HG03520 (cell line): ENCODE data around the gene LGALS8.
"Not testable (repeated sequence)": the region's sequence is repeated elsewhere in the genome, so short reads cannot be mapped to it uniquely, and the experiment has no call there.

Source experiments
- ATAC-seq: cut with Tn5 transposase; IDR thresholded peaks from one replicate; pipeline ENCODE4 v1.9.1; 2021; ENCODE audit warnings: mild to moderate bottlenecking, moderate library complexity; ENCODE audit not compliant: unreplicated experiment

The LGALS8 gene

DNA sequence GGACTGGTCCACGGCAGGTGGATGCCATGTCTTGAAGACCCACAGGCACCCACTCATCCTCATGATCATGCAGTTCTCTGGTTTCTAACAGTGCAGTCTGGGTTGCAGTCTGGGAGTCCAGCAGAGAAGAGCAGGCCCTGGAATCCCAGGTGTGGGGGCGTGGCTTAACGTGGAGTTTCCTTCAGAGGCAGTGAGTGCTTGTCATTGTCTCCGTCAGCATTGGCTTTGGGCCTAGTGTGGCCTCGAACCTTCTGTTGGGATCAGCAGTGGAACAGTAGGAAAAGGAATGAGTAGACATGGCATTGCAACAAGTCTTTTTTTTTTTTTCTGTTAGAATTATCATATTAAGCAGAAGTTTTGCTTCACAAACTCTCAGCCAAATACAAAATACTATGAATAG lies 12.8 kb downstream of the LGALS8 start:
- ATAC-seq, result no peak

DNA sequence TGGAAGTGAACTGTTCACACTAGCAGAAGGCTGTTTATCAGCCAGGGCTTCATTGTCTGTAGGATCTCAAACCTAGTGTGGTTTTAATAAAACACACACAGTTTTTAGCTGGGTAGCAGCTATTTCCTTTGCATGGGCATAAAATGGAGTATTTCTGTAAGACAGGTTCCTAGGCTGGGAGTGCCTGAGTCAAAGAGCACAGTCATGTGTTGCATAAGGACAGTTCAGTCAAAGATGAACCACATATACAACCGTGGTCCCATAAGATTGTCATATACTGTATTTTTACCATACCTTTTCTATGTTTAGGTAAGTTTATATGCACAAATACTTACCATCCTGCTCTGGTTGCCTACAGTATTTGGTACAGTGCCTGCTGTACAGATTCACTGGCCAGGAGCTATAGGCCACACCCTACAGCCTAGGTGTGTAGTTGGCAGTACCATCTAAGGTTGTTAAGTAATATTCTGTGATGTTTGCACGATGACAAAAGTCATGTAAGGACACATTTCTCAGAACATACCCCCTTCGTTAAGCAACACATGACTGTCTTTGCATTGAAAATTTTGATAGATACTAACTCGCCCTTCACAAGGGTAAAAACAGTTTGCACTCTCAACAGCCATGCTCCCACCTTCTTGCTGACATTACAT lies 17.2 kb downstream of the LGALS8 start:
- ATAC-seq, result no peak

GRCh38 chr1:236541710-236542109 lies 17.9 kb downstream of the LGALS8 start:
- no peak for ATAC-seq

DNA sequence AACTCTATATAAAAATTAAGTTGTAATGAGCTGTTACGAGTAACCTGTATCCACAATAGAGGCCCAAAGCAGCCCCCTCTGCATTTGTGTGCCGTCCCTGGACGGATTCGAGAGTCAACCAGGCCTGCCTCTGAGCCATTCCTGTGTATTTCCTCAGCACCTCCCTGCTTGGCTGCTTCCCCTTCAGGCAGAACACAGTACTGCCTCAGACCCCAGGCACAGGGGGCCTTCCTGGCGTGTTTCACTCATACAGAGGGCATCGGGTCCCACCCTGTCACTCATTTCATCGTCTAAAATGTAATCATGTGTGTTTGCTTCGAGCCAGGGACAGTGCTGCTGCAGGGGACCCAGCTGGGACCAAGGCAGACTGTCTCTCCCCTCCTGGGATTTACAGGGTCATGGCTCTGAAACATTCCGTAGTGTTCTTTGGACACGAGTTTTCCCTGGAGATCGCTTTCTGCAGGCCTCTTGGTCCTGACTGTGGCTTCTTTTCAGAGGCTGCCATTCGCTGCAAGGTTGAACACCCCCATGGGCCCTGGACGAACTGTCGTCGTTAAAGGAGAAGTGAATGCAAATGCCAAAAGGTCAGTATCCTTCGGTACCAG lies 19.4 kb downstream of the LGALS8 start:
- no peak for ATAC-seq

DNA sequence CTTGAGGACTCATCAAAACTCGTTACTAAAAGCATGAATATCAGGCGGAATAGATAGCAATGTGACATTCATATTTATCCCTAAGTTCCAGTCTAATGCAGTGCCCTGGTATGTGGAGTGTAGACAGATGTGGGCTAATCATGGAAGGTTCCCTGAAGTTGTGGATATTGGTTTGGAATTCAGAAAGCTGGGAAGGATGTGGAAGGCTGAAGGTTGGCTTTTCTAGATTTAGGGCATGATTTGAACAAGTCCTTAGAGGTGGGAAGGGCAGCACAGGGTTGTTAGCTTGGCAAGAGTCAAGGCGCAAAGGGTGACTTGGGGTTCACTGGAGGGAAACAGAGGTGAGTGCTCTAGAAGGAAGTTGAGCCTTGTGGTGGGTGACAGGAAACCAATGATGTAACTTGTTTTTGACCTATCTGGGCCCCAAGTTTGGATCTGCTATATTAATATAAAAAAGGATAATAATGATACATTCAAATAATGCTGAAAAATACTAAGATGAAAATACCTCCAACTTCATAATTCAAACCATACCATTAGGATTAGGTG lies 21.9 kb downstream of the LGALS8 start:
- ATAC-seq, result no peak

DNA sequence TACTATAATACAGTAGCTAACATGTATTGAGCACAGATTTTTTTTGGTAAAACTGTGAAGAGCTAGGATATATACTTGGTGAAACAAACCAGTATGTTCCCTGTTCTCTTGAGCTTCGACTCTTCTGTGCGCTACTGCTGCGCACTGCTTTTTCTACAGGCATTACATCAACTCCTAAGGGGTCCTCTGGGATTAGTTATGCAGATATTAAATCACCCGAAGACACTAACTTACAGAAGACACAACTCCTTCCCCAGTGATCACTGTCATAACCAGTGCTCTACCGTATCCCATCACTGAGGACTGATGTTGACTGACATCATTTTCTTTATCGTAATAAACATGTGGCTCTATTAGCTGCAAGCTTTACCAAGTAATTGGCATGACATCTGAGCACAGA lies 24.7 kb downstream of the LGALS8 start:
- no peak for ATAC-seq

DNA sequence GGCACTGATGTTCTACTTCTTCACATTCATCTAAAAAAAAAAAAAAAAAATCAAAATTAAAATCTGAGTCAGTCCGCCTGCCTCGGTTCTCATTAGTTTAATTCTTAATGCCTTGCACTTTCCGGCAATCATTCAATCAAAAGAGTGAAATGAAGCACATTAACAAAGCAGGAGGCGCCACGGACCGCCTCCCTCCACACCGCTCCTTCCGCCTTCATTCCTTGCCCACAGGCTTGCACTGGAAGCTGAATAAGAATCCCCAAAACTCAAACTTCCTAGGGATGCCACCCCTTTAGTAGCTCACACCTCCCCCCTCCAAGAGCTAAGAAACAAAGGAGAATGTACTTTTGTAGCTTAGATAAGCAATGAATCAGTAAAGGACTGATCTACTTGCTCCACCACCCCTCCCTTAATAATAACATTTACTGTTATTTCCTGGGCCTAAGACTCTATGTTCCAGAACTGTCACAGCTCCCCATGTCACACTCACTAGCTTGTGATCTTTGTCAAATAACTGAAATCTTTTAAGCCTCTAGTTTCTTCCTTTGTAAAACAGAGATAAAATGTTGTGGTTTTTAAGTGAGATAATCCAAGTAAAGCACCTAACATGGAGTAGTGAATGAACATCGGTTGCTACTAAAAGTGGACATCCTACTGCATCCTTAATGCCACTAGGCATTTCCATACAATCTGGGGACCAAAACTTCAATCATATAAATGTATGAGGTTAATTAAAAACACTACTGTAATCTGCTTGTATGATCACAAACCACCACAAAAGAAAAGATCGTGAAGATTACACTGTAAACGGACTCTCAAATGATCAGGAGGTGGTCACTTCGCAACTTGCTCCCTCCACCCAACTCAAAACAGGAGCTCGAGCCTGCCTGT lies 27.4 kb downstream of the LGALS8 start:
- no peak for ATAC-seq

GRCh38 chr1:236552096-236552495 lies 28.3 kb downstream of the LGALS8 start:
- ATAC-seq, result no peak

GRCh38 chr1:236552901-236553300 lies 29.1 kb downstream of the LGALS8 start:
- ATAC-seq, result no peak

DNA sequence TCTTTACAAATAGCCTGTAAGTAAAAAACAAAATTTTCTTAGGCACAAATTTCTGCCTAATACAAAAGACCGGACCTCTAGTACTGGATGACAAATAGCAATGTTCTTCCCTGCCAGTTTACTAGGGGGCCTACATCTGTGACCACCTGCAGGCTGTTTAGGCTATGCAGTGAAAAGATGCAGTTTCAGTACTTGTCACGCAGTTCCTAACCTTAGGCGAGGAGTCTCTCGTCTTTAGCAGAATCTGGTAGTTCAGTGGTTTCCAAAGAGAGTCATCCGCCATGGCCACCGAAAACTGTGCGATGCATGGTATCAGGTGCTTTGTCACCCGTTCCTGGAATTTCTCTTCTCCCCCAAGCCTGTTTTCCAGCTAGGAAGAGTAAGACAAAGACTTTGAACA lies 29.6 kb downstream of the LGALS8 start:
- ATAC-seq, result no peak

GRCh38 chr1:236556606-236557005 lies 32.8 kb downstream of the LGALS8 start:
- no peak for ATAC-seq

DNA sequence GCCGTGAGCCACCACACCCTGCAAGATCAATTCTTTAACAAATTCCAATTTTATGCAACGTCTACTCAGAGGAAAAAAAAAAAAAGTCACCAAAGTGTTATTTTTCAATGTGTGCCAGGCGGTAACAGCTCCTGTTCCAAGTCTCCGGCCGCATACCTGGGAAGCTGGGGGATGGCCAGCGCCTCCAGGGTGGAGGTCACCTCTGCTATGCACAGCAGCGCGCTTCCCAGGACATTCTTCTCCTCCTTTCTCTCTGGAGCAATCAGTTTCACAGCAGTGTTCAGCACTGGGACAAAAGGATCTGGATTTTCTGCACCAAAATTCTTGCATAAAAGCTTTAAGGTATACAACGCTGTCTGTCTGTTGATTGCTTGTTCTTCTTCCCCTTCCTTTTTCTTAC lies 34.3 kb downstream of the LGALS8 start:
- ATAC-seq, result no peak

- ATAC-seq, result no peak
Measured at GRCh38 chr1:236558846-236559245, 35.1 kb downstream of the LGALS8 start.

DNA sequence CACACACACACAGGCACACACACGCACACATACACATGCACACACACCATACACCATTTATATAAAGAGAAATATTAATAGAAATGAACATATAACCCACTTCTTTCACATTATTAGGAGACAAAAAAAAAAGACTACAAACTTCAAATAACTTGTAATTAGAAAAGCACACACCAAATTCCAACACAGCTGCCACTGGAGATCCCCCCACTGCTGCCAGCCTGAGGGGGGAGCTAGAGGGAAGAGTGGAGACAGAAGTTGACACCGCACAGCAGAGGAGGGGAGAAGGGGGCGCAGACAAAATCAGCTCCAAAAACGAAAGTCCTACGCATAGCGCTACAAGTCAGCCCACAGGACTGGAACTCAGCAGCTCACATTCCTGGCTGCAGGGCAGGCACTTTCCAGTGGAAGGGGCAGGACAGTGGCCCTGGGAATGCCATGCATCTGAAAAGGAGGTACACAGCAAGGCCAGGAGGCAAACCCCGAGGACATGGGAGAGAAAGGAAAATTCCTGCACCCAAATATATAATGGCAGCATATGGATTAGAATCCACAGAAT lies 36.5 kb downstream of the LGALS8 start:
- no peak for ATAC-seq

GRCh38 chr1:236561976-236562375 lies 38.2 kb downstream of the LGALS8 start:
- ATAC-seq, result no peak

- ATAC-seq, result no peak
Measured at GRCh38 chr1:236565530-236565929, 41.7 kb downstream of the LGALS8 start.

- ATAC-seq, result no peak
Measured at GRCh38 chr1:236568285-236568894, 44.6 kb downstream of the LGALS8 start.

DNA sequence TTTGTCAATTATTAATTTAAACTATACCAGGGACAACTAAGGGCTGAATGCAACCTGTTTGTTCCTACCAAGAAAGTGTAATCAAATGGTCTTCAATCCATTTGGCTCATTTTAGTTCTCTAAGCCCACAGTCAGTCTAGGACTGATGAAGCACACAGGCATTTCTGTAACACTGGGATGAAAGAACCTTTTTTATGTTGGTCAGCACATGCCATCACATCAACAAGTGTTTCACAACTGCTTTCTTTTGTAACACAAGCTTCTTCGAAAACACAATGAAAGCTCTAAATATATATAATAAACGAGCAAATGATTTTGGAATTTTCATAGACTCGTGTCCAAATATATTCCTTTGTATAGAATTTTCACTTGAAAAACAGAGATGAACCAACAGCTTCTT lies 51.7 kb downstream of the LGALS8 start:
- ATAC-seq, result no peak

DNA sequence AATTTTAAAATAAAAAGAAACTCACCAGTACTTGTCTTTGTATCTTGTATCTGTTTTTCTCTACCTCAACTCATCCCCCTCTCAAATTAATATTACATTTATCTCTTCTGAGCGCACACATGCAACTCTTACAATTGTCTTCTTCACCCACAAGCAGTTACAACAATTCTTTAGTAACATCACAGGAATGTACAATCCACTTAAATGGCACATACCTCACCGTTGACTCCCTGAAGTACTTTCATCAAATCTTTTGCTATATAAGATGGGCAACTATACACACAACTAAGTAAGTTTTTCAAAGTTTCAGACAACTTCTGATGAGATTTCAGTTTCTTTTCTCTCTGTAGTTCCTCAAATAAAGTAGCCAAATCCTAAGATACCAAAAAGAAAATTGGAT lies 52.2 kb downstream of the LGALS8 start:
- ATAC-seq, result no peak

GRCh38 chr1:236577041-236577440 lies 53.3 kb downstream of the LGALS8 start:
- not testable (repeated sequence) for ATAC-seq

DNA sequence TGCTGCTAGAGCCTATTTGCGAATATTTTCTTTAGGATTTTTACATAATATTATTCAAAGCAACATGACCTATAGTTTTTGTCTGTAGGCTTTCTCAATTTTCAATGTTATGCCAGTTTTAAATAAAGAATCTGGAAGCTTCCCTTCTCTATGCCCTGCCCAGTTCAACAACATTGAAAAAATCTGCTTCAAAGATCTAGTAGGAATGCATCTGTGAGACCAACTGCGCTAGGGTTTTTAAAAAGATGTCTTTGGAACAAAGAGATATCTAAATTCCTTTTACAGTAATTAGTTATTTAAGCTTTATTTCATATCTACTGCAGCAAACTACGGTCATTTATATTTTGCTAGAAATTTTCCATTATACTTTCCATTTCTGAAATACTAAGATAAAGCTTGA lies 54.9 kb downstream of the LGALS8 start:
- no peak for ATAC-seq
